H7 (cell line): ENCODE measurements around the gene APBA2. TPM values are rescaled to one million over a fixed set of nuclear protein-coding genes. Genes with fewer than 3 reads are reported as not detected.
"Not testable (repeated sequence)": the region's sequence is repeated elsewhere in the genome, so short reads cannot be mapped to it uniquely, and the experiment has no call there.

Source experiments
- DNase-seq: peaks from one replicate; pipeline ENCODE4 v3.0.0; 2012
- H3K27me3 ChIP-seq: 2 replicates; pipeline ENCODE4 v1.6.0; 2011; ENCODE audit warnings: mild to moderate bottlenecking, low read length; ENCODE audit not compliant: control insufficient read depth, insufficient read depth
- H3K36me3 ChIP-seq: replicated peaks from 2 replicates; pipeline ENCODE4 v1.5.1; 2011; ENCODE audit warnings: low read length; ENCODE audit not compliant: control insufficient read depth, insufficient read depth
- H3K4me3 ChIP-seq: 2 replicates; pipeline ENCODE4 v1.5.1; 2011; ENCODE audit warnings: low read depth, mild to moderate bottlenecking, control low read depth, low read length, moderate library complexity; ENCODE audit not compliant: insufficient read depth
- total RNA-seq: library from RNA; depleted of rRNA; stranded (reverse); fragments of >200 nt; shearing (Covaris generic); gene quantifications from 2 replicates; pipeline ENCODE4 v1.2.3, GENCODE V29; 2014; rRNA removed

Gene APBA2
- total RNA-seq: 13.9 and 15.6 TPM in 2 replicates

- peak within 1 kb of the TSS; percentile 56 for H3K4me3 ChIP-seq
- H3K36me3 ChIP-seq: no peaks in the 10 kb centered on the region
- DNase-seq: peak; percentile 88
- peaks cover 34% of the 10 kb centered on the region for H3K27me3 ChIP-seq
Observed at GRCh38 chr15:28885630-28886430, at the start of gene APBA2. APBA2 (plus strand) TSS chr15:28885974; CDS start chr15:29053885, 167,911 bp downstream.

GRCh38 chr15:28840285-28840684, 45.5 kb upstream of the APBA2 start:
- DNase-seq, H3K36me3 ChIP-seq, H3K4me3 ChIP-seq, H3K27me3 ChIP-seq: not testable (repeated sequence)

- not testable (repeated sequence) for DNase-seq, H3K4me3 ChIP-seq, H3K36me3 ChIP-seq, H3K27me3 ChIP-seq
Observed at GRCh38 chr15:28842210-28842609, 43.6 kb upstream of the APBA2 start.

GRCh38 chr15:28843520-28843919, 42.3 kb upstream of the APBA2 start:
- not testable (repeated sequence) for H3K27me3 ChIP-seq, DNase-seq, H3K36me3 ChIP-seq, H3K4me3 ChIP-seq

- not testable (repeated sequence) for H3K4me3 ChIP-seq, DNase-seq, H3K27me3 ChIP-seq, H3K36me3 ChIP-seq
Observed at GRCh38 chr15:28844147-28844546, 41.6 kb upstream of the APBA2 start.

GRCh38 chr15:28847247-28847646, 38.5 kb upstream of the APBA2 start:
- H3K27me3 ChIP-seq, DNase-seq, H3K36me3 ChIP-seq, H3K4me3 ChIP-seq: not testable (repeated sequence)

- H3K4me3 ChIP-seq, H3K36me3 ChIP-seq, DNase-seq, H3K27me3 ChIP-seq: not testable (repeated sequence)
Observed at GRCh38 chr15:28847959-28848358, 37.8 kb upstream of the APBA2 start.

- H3K4me3 ChIP-seq, H3K36me3 ChIP-seq, H3K27me3 ChIP-seq: not testable (repeated sequence)
- DNase-seq: peak; percentile 52
Observed at GRCh38 chr15:28848521-28848920, 37.3 kb upstream of the APBA2 start, which contains the start of gene GOLGA6L7. GOLGA6L7 (minus strand) TSS chr15:28848644; CDS start chr15:28848549, 95 bp downstream.

- DNase-seq, H3K4me3 ChIP-seq, H3K36me3 ChIP-seq, H3K27me3 ChIP-seq: not testable (repeated sequence)
Observed at GRCh38 chr15:28849271-28849670, 36.5 kb upstream of the APBA2 start.

- not testable (repeated sequence) for DNase-seq, H3K36me3 ChIP-seq, H3K4me3 ChIP-seq, H3K27me3 ChIP-seq
Observed at GRCh38 chr15:28849766-28850165, 36.0 kb upstream of the APBA2 start.

- not testable (repeated sequence) for DNase-seq, H3K27me3 ChIP-seq, H3K4me3 ChIP-seq, H3K36me3 ChIP-seq
Observed at GRCh38 chr15:28853654-28854053, 32.1 kb upstream of the APBA2 start.

- H3K4me3 ChIP-seq, DNase-seq, H3K27me3 ChIP-seq, H3K36me3 ChIP-seq: not testable (repeated sequence)
Observed at GRCh38 chr15:28854578-28854977, 31.2 kb upstream of the APBA2 start.

- Histone ChIP-seq H3K4me3 (no peak overlapping the region), H3K27me3 (no peaks in the 10 kb centered on the region), H3K36me3 (no peaks in the 10 kb centered on the region)
- no peak for DNase-seq
Observed at GRCh38 chr15:28861031-28861534, 24.7 kb upstream of the APBA2 start.

- not testable (repeated sequence) for DNase-seq, H3K36me3 ChIP-seq, H3K27me3 ChIP-seq, H3K4me3 ChIP-seq
Observed at GRCh38 chr15:28861589-28862293, 24.0 kb upstream of the APBA2 start.
